Measurements from ENCODE around the gene TP53BP1.
"Not testable (repeated sequence)": the region's sequence is repeated elsewhere in the genome, so short reads cannot be mapped to it uniquely, and the experiment has no call there.

Gene TP53BP1

GRCh38 chr15:43492673-43493601, at the start of gene TP53BP1:
Gene TP53BP1, minus strand, starts transcription at chr15:43493156. Its CDS starts 113 bp downstream, at chr15:43493043.
- peak; percentile 95 for DNase-seq

- DNase-seq, result no peak
Measured at GRCh38 chr15:43541785-43542184, 48.8 kb upstream of the TP53BP1 start.

GRCh38 chr15:43538091-43538490, 45.1 kb upstream of the TP53BP1 start:
- DNase-seq, result no peak

GRCh38 chr15:43534897-43535296, 41.9 kb upstream of the TP53BP1 start:
- DNase-seq, result no peak

GRCh38 chr15:43532826-43533225, 39.9 kb upstream of the TP53BP1 start:
- not testable (repeated sequence) for DNase-seq

- DNase-seq, result no peak
Measured at GRCh38 chr15:43531018-43531670, 38.2 kb upstream of the TP53BP1 start.

- no peak for DNase-seq
Measured at GRCh38 chr15:43529587-43530345, 36.8 kb upstream of the TP53BP1 start.

- DNase-seq, result no peak
Measured at GRCh38 chr15:43529141-43529540, 36.2 kb upstream of the TP53BP1 start.

- no peak for DNase-seq
Measured at GRCh38 chr15:43528542-43529007, 35.6 kb upstream of the TP53BP1 start.

- no peak for DNase-seq
Measured at GRCh38 chr15:43527802-43528541, 35.0 kb upstream of the TP53BP1 start.

- DNase-seq, result no peak
Measured at GRCh38 chr15:43527016-43527801, 34.3 kb upstream of the TP53BP1 start.

GRCh38 chr15:43526261-43526930, 33.4 kb upstream of the TP53BP1 start:
- no peak for DNase-seq

GRCh38 chr15:43525131-43525530, 32.2 kb upstream of the TP53BP1 start:
- DNase-seq, result no peak

- DNase-seq, result no peak
Measured at GRCh38 chr15:43524254-43524845, 31.4 kb upstream of the TP53BP1 start.

GRCh38 chr15:43523646-43524045, 30.7 kb upstream of the TP53BP1 start:
- no peak for DNase-seq

GRCh38 chr15:43522247-43522646, 29.3 kb upstream of the TP53BP1 start:
- no peak for DNase-seq

- no peak for DNase-seq
Measured at GRCh38 chr15:43521419-43521818, 28.5 kb upstream of the TP53BP1 start.

- no peak for DNase-seq
Measured at GRCh38 chr15:43520138-43520537, 27.2 kb upstream of the TP53BP1 start.

- no peak for DNase-seq
Measured at GRCh38 chr15:43519196-43519595, 26.2 kb upstream of the TP53BP1 start.

- DNase-seq, result peak; percentile 51
Measured at GRCh38 chr15:43518197-43518761, 25.3 kb upstream of the TP53BP1 start.

Data from NCI-H345 (cell line).